ENCODE measurements around the gene NIT2. TPM values are rescaled to one million over a fixed set of nuclear protein-coding genes. Genes with fewer than 3 reads are reported as not detected.

Gene NIT2, protein sequence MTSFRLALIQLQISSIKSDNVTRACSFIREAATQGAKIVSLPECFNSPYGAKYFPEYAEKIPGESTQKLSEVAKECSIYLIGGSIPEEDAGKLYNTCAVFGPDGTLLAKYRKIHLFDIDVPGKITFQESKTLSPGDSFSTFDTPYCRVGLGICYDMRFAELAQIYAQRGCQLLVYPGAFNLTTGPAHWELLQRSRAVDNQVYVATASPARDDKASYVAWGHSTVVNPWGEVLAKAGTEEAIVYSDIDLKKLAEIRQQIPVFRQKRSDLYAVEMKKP
- total RNA-seq, result 10 to 100 TPM; 27.0 to 42.6 (median 32.3) TPM

DNA sequence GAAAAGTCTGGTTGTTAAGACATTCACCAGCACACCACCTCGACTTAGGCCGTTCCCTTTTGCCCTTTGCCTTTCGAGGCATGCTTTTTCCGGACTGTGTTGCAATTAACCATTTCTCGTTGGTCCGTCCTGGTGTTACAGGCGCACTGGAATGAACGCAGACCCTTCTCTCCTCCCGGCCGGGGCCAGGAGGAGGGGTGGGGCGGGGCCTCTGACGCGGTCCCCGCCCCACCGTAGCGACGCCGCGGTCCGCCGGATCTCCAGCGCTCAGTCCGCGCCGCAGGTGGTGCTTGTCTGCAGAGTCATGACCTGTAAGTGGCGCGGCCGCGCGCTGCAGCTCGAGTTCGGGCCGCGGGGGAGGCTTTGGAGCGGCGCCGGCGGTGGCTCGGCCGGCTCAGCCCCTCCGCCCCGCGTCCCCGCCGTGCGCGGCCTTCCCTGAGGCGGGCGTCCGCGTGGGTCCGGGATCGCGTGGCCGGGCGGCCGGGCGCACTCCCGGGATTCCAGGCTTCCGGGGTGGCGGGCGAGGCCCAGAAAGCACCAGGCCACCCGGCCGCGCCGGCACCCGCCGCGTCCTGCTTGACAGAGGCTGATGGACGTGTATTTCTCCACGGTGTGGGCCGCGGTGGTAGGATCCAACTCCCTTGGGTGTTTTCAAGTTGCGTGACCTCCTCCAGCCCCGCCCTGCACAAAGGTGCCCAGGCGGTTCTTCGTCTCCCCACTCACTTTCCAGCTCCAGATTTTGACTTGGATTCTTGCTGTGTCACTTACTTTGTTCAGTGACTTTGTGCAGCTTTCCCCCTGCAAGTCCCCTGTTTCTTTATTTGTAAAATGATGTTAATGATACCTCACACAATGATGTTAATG lies at the start of gene NIT2:
TSS of gene NIT2 (plus strand) at position 270 of the 864 bp plus-strand sequence. CDS start at position 305, 35 bp downstream.
- ATAC-seq (ENCODE audit: low FRiP score), result peak; percentile 96
- TF ChIP-seq, protein P1, sequence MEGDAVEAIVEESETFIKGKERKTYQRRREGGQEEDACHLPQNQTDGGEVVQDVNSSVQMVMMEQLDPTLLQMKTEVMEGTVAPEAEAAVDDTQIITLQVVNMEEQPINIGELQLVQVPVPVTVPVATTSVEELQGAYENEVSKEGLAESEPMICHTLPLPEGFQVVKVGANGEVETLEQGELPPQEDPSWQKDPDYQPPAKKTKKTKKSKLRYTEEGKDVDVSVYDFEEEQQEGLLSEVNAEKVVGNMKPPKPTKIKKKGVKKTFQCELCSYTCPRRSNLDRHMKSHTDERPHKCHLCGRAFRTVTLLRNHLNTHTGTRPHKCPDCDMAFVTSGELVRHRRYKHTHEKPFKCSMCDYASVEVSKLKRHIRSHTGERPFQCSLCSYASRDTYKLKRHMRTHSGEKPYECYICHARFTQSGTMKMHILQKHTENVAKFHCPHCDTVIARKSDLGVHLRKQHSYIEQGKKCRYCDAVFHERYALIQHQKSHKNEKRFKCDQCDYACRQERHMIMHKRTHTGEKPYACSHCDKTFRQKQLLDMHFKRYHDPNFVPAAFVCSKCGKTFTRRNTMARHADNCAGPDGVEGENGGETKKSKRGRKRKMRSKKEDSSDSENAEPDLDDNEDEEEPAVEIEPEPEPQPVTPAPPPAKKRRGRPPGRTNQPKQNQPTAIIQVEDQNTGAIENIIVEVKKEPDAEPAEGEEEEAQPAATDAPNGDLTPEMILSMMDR (IDR thresholded peaks at IDR 0.05), result no peak
- peak; percentile 51 for DNase-seq (ENCODE audit: low spot score)

DNA sequence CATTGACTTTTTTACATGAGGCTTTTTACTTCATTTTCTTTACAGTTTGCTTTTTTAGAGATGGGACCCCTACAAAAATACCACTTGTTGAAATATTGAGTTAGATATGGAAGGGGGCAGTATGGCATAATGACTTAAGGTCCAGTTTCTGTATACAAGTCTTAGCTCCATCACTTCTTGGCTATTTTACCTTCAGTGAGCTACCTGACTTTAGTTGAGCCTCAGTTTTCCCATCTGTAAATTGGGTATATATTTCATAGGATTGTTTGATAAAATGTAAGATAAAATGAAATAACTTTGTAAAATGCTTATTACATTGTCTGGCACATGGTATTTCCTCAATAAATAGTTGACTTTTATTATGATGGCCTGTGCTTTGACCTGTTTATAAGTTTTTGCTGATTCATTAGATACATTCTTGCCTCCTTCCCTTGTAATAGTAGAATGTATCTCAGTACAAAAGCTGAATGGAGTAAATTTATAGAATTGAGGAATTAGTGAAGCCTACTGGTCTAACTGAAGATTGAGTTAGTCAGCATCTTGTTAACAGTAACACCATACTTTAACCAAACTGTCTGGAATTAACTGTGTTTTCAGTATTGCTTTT lies 46.2 kb upstream of the NIT2 start:
- DNase-seq (ENCODE audit: low spot score) (no peak), ATAC-seq (ENCODE audit: low FRiP score) (no peak)
- TF ChIP-seq, protein P1 (IDR thresholded peaks at IDR 0.05), result no peak

DNA sequence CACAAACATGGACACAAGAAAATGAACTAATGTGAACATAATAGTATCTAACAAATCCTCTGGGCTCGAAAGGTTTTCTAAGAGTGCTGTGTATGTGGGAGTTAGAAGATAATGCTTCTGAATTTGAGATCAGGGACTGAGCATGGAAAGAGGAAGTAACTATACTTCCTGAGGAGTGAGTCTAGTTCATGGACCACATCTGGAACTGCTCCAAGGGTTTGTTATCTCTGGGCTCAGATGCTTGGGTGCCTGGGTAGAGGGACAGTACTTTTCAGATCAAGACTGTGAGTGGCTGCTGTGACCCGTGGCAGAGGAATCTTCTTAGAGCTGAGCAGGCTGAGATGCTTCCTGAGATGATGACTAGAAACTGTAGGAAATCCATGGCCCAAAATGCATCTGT lies 45.2 kb upstream of the NIT2 start:
- no peak for ATAC-seq (ENCODE audit: low FRiP score)
- TF ChIP-seq, protein P1 (IDR thresholded peaks at IDR 0.05), result no peak
- DNase-seq (ENCODE audit: low spot score), result no peak

DNA sequence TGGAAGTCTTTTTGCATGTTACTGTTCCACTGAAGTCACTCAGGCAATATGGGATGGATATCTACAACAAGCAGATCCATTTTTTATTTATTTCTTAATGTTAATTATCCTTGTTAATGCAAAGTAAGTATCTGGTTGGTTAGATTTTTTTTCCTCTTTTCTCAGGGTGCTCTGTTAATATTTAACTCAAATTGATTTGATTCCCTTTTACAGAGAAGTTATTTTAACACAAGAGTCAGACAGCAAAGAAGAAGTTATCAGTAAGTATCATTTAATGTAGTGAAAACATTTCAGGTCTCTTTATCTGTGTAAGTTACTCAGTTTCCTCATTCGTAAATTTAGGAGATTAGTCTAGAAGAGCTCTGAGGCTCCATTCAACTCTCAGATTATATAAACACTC lies 39.5 kb upstream of the NIT2 start:
- ATAC-seq (ENCODE audit: low FRiP score) (no peak), DNase-seq (ENCODE audit: low spot score) (no peak)
- TF ChIP-seq, protein P1 (IDR thresholded peaks at IDR 0.05), result no peak

DNA sequence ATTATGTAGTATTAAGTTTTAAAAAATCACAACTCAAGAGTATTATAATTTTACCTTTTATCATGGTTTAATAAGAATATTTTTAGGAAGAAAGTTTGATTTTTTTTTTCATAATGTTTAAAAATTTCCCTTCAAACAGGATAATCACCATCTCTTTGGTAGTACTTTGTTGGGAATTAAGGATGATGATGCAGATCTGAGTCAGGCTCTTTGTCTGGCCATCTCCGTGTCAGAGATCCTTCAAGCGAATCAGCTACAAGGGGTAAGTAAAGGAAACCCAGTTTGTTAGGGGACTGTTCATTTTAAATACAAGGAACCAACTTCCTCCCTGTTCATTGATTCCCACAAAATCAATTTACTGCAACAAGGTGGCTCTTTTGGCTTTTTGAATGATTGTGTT lies 36.8 kb upstream of the NIT2 start:
- no peak for ATAC-seq (ENCODE audit: low FRiP score)
- TF ChIP-seq, protein P1 (IDR thresholded peaks at IDR 0.05), result no peak
- no peak for DNase-seq (ENCODE audit: low spot score)

DNA sequence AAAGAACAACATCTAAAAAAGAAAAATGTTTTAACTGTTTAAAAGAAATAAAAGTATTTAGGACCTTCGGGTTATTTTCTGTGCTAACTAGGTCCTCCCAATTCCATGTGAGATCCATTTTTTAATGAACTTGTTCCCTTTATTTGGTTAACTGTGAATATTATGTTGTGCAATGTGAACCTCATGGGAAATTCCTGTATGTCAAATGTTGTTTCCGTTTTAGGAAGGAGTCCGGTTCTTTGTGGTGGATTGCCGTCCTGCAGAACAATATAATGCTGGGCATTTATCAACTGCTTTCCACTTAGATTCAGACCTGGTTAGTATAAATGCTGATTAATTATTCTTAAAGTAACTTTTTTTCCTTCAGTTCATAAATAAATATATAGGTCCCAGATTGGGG lies 35.5 kb upstream of the NIT2 start:
- TF ChIP-seq, protein P1 (IDR thresholded peaks at IDR 0.05), result no peak
- DNase-seq (ENCODE audit: low spot score), result no peak
- no peak for ATAC-seq (ENCODE audit: low FRiP score)

Measured in omental fat pad (tissue), 4 donors.